ENCODE results near the gene COL26A1.
A peak's percentile ranks its signal among the peaks of the same experiment; 100 is the strongest.

COL26A1 gene

DNA sequence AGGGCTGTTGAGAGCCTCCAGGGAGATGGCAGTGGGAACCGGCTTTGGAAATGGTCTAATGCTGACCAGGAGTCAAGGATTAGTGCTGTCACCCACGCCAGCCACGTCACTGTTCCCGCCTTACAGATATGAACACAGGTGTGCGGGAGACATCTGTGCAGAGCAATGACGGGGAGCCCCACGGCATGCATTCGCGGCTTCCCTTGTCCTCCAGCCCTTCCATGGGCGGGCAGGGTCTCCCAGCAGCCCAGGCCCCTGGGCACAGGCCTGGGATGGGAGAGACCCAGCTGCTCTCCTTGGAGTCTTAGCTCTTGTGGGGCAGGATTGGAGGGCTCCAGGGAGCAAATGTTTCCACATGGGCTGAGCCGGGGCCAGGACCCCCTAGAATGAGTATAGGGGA, 172.2 kb downstream of the COL26A1 start:
- DNase-seq (ENCODE audit: low spot score): no peak

DNA sequence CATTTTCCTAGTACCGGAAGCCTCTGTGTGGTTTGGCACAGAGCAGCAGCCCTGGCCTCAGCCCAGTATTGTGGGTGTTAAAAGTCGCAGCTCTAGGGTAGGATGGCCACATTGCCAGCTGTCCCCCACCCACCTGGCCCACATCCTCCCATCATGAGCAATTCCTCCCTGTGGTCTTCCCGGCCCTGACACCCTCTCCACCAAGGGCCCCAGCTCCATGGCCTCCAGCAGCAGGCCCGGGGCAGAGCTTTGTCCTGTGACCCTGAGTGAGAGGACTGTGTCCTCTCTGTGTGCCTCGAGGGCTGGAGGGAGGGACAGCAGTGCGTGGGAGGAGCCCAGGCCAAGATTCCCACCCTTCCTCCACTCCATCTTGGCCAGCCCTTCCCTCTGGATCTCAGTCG, 172.7 kb downstream of the COL26A1 start:
- DNase-seq (ENCODE audit: low spot score): no peak

DNA sequence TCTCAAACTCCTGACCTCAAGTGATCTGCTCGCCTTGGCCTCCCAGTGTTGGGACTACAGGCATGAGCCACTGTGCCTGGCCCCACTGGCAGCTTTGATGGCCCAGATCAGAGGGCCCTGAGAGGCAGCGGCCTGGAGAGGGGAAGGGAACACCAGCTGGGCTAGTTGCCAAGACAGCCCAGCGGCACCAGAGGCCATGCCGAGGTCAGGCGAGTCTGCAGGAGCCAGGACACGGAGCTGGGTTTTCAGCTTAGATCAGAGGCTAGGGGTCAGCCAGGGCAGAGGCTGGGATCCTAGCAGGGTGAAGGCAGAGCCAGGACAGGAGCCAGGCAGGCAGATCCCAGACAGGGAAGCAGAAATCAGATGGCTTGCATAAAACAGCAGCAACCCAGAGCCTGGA, 173.6 kb downstream of the COL26A1 start:
- DNase-seq (ENCODE audit: low spot score): no peak

DNA sequence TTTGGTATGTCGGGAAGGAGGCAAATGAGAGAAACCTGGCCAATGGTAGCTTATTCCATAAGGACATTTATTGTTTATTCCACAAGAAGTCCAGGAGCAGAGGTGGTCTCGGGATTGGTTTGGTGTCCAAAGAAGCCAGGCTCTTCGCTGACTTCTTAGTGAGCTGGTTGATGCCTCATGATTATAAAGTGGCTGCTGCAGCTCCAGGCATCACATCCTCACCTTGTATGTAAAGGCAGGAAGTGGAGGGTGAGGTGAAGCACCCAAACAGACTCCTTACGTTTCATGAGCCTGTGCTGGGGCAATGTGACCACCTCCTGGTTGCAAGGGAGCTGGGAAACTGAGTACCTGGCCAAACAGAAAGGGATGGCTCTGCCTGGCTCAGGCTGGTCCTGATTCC, 174.0 kb downstream of the COL26A1 start:
- no peak for DNase-seq (ENCODE audit: low spot score)

DNA sequence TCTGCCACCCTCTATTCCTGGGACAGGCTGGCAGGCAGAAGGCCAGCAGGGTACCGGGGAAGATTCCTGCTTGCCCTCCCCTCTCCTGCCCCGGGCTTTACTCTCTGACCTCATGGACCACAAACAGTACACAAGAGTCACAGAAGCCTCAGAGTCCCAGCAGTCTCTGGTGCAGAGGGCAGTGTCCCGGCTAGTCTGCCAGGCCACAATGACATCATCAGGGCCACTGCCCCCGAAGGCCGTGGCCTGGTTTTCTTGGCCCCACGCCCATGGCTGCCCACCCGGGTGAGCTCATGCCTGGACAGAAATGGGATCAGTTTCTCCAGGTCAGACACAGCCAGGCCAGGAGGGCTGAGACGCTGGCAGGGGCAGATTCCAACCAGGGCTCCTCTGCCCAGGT, 174.5 kb downstream of the COL26A1 start:
- DNase-seq (ENCODE audit: low spot score): no peak

DNA sequence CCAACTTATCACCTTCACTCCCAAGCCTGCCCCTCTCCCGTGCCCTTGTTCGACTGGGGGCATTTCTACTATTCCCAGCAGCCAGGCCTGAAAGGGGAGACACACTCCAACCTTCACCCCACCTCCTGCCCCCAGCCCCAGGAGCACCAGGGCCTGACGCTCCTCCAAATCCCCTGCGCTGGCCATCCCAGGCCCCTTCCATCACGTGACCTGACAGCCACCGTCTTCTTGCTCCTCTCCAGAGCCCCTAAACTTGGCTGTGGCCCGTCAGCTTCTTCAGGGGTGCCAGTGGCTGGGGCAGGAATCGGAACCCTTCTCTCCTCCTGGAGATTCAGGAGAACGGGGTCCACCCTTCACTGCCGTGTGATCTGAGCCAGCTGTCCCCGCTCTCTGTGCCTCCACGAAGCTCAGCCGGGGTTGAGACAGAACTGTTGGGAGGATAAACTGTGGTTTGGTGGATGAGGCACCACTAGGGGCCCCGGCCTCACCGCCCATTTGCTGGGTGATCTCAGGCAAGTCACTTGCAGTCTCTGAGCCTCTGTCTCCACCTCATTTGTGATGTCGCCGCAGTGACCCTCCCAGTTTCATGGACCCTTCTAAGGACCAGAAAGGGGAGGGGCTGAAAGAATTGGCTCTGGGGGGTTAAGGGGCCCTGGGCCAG, 175.4 kb downstream of the COL26A1 start:
- no peak for DNase-seq (ENCODE audit: low spot score)

DNA sequence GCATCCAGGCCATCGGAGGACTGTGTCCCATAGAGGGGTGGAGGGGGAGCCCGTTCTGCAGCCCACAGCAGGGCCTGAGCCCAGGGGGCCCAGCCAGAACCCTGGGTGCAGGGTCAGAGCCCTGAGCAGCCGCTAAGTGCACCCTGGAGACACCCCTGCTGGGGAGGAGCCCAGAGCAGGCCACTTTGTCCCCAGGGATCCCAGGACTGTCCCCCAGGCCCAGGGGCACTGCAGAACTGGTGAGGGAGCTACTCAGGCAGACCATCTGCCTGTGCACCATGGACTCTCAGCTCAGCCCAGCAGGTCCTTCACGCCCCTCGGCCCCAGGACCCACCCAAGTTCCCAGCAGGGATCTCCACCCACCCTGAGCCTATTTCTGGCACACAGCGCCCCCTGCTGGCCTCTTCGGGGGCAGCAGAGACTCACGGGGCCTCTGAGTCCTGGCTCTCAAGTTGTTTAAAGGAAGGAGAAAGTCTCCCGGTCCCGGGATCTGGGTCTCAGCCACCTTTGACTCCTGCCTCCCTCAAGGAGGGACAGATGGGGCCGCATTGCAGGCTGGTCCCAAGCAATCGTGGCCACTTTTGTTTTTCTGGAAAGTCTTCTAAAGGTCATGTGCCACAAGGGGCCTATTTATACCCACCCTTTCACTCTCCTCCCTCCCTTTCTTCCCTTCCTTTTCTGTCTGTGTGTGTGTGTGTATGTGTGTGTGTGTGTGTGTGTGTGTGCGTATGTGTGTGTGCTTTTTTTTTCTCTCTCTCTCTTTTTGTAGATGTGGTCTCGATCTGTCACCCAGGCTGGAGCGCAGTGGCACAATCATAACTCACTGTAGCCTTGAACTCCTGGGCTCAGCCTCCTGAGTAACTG, 176.2 kb downstream of the COL26A1 start:
- no peak for DNase-seq (ENCODE audit: low spot score)

DNA sequence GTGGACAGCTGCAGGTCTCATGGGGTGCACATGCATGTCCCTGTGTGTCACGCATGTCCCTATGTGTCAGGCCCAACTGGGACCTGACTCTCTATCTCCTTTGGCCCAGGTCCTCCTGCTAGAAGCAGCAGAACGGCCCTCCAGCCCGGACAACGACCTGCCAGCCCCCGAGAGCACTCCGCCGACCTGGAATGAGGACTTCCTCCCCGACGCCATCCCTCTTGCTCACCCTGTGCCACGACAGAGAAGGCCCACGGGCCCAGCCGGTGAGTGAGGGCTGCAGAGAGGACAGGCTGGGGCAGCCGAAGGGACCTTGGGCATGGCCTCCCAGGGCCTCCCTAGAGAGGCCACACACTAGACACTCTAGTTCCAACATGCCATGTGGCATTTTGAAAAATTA, 177.1 kb downstream of the COL26A1 start:
- DNase-seq (ENCODE audit: low spot score): no peak

DNA sequence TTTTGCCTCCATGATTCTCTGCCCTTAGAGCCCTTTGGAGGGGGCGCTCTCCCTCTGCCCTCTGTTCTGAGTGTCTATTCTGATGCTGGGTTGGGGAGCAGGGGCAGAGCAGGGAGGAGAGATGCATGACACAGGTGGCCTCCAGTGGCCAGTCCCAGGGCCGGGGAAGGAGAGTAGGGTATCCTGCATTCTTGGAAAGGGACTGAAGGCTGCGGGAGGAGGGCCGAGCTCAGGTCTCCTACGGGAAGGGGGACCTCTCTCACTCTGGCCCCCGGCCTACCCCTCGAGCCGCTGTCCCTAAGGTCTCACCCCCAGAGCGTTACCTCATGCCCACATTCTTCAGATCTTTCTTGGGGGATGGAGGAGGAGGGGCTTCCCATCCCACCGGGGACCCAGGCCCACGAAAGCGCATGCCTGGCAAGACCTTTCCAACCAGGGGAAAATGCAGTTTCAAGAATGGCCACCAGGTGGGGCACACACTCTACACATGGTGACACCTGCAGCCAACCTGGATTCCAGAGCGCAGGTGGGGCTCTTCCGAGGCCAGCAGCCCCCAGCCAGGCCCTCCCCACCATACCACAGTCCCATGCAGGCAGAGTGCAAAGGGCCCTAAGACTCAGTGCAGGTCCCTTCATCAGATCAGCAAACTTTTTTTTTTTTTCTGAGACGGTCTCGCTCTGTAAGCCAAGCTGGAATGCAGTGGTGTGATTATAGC, 180.0 kb downstream of the COL26A1 start:
- DNase-seq (ENCODE audit: low spot score): peak; percentile 76

DNA sequence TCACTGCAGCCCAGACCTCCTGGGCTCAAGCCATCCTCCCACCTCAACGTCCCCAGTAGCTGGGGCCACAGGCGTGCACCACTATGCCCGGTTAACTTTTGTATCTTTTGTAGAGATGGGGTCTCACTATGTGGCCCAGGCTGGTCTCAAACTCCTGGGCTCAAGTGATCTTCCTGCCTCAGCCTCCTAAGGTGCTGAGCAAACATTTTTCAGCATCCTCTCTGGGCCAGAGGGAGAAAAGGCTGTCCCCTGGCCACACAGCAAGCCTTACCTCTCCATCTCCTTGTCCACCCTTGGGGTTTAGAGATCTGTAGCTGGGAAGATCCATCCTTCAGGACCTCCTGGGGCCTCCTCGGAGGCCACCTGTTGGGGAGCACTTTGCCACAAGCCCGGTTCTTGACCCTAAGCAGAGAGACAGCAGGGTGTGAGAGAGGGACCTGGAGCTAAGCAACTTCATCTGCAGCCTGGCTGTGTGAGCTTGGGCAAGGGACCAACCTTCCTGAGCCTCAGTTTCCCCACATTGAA, 180.6 kb downstream of the COL26A1 start:
- no peak for DNase-seq (ENCODE audit: low spot score)

DNA sequence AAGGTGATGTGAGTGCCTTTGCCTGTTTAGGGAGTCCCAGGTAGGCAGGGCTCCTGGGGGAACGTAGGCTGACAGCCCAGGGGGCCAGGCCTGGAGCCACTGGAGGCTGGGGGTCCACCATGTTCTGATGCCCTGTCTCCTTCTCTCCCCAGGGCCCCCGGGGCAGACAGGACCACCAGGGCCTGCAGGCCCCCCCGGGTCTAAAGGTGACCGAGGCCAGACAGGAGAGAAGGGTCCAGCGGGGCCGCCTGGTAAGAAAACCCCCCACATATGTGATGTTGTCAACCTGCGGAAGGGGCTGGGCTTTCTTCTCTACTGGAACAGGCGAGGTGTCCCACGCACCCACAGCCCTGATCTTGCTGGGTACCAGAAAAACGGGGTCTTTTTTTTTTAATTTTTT, 181.2 kb downstream of the COL26A1 start:
- no peak for DNase-seq (ENCODE audit: low spot score)

DNA sequence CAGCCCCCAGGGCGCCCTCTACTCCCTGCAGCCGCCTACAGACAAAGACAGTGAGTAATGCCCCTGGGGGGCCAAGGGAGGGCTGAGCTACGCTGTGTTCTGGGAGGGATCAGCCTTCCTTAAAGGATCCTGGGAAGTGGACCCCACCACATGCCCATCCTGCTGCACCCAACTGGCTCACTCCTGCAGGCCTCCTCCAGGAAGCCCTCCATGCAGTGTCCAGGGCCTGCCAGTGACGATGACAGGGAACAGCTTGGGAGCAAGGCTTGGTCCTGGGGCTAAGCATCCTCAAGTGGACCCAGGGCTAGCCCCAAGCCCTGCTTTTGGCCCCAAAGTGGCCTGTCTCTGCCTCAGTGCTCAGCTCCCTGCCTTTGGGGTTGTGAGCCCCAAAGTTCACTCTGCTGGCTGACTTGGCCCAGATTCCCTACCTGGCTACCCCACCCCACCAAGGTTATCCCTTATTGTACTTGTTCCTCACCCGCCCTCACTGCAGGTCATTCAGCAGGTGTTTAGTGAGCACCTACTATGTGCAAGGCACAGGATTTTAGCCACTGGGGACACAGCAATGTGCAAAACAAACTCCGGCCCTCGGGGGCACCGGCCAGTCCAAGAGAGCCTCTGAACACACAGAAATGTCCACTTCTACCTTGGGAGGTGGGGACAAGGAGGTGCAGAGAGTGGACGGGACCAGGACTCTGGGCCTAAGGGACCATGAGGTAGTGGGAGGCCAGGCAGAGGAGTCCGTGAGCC, 182.9 kb downstream of the COL26A1 start:
- DNase-seq (ENCODE audit: low spot score): no peak

DNA sequence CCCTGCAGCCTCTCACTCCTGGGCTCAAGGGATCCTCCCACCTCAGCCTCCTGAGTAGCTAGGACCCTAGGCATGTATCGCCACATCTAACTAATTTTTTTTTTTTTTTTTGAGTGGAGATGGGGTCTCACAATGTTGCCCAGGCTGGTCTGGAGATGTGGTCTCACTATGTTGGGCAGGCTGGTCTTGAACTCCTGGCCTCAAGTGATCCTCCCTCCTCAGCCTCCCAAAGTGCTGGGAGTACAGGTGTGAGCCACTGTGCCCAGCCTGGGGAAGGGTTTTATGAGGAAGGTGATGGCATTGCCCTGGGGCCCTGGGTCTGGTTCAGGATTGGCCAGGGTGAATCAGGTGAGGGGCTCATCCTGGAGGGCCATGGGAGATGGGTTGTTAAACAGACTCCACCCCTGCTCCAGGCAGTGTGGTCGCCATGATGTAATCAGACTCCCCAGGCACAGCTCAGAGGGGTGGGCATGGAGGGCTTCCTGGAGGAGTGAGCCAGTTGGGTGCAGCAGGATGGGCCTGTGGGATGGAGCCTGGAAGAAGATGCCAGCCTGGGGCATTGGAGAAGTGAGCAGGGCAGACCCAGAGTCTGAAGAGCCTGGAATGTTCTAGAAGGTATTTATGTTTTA, 183.7 kb downstream of the COL26A1 start:
- peak; percentile 15 for DNase-seq (ENCODE audit: low spot score)

DNA sequence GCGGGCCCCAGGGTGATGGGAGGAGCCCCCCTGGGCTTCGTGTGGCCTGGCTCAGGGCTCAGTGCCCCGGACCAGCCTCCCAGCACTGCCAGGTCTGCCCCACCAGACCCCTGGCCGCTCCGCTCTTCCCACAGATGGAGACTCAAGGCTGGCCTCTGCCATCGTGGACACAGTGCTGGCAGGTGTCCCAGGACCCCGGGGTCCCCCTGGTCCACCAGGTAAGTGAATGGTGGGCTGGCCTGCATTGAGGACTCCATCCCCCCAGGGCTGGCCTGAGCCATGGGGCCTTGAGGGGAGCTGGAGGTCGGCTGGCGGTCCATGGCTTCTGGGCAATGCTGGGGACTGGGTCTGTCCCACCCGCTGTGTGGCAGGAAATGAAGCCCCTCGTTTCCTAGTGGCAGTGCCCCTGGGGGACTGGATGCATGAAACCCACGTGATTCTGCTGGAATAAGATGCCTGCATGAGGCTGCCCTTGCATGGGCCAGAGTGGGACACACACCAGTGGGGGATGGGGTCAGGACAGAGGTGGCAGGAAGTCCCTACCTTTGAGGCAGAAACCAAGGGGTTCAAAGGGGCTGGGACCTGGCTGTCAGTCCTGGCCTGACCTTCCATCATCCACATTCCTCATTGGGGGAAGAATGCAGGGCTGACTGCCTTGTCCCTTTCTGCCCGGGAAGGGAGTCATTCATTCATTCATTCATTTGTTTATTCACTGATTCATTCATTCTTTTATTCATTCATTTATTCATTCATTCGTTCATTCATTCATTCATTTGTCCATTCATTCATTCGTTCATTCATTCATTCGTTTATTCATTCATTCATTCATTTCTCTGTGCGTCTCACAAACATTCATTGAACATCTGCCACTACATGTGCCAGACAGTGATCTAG, 184.6 kb downstream of the COL26A1 start:
- DNase-seq (ENCODE audit: low spot score): peak; percentile 62

DNA sequence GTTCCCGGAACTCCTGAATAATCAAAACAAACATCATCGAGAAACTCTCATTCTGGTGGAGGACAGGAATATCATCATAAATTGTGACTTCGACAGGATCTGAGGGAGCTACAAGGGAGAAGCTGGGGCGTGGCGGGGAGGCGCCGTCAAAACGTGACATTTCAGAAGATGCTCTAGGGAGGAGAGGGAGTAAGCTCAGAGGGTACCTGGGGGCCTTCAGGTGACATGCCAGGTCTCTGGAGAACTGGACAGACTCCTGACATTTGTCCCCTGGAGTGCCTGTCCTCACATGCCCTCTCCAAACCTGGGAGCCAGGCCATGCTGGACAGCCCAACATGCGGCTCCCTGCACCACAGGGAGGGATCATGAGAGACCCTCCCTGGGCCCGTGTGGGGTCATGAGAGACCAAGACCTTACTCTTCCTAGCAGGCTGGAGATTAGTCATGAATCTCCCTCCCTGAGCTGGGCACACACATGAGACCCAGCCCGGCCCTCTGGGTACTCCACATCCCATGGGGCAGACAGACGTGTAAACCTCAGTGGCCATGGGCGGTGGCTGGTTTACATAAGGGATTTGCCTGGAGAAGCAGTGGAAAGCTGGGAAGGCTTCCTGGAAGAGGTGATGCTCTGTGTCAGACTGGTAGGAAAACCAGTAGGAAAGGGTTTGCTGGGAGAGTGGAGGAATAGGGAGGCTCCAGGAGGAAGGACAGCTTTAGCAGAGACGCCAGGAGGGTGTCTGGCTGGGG, 185.4 kb downstream of the COL26A1 start:
- DNase-seq (ENCODE audit: low spot score): peak; percentile 58

DNA sequence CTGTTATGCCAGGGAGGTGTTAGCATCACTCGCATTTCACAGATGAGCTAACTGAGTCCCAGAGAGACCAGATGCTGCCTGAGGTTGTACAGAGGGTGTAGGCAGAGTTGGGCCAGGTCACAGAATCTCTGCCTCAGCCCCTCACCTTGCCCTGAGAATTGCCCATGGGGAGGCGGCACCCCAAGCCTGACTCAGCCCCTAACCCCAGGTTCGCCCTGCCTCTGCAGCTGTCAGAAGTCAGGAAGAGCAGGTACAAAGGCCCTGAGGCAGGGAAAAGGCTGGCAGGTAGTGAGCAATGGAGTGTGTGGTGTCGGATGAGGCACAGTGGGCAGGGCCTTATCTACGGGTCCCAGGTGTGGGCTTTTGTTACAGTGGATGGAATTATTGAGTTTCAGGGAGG, 187.1 kb downstream of the COL26A1 start:
- DNase-seq (ENCODE audit: low spot score): peak; percentile 31

DNA sequence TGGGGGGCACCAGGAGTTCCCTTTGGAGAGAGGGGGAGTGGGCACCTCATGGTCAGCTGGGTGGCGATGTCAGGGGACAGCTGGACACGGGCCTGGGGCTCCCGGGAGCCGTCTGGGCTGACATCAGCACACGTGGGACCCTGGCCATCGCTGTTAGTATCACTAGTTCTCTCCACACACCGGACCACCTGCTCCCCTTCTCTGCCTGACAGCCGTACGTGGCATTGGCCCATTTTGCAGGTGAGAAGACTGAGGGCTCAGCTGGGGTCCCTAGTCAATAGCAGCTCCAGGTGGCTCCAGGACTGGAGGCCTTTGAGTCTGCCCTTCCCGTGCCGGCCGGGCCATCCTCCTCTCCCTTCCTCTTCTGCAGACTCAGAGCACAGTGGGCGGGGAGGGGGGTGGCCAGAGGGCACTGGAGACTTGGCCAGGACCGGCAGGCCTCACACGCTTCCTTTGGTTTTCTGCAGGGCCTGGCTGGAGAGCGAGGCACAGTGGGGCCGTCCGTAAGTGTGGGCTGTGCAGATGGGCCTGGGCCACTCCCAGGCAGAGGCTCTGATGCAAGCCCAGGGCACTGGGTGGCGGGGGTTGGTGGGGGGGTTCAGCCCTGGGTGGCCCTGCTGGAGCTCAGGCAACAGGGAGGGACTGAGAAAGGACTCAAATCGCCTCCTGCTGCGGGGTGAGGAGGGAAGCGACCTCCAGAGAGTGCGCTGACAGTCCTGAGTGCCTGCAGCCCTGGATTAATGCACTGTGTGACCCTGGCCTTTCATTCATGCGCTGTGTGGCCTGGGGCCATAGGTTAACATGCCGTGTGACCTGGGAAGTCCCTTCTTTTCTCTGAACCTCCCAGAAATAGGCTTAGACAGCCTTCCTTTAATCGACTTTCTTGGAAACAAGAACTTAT, 188.2 kb downstream of the COL26A1 start:
- peak; percentile 53 for DNase-seq (ENCODE audit: low spot score)

DNA sequence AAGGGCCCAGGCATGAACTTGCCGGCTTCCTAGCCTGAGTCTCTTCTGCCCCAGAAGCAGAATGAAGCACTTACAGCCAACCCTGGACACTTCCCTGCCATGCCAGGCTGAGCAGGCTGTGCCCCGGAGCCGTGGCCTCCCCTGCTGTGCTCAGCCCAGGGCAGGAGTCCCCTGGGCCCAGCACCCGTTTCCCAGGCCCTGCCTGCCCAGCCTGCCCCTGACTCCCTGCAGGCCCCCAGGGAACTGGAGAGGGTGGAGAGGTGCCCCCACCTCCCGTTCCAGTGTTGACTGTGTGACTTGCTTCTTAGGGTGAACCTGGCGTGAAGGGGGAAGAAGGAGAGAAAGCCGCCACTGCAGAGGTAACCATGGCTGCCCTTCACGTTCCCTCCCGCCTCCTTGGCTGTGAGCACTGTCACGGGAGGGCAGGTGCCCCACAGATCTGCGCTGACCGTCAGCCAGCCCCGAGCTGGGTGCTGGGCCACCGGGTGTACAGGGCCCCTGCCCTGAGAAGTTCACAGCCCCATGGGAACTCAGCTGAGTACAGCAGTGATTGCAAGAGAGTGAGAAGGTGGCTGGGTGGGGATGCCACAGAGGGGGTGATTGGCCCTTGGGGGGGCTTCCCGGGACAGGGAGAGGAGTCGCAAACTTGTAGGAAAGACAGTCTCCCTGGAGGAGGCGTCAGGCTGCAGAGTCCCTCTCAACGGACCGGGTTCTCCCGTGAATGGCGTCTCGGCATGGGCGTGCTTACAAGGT, 190.5 kb downstream of the COL26A1 start:
- DNase-seq (ENCODE audit: low spot score): peak; percentile 46
